ENCODE measurements around the gene BCL7C. TPM values are rescaled to one million over a fixed set of nuclear protein-coding genes. Genes with fewer than 3 reads are reported as not detected.

The BCL7C gene
- total and polyA plus RNA-seq, 2 of the 8 experiments (the other 6 are each of a cell fraction or from before 2014, with no cell fraction given), result 8.6 to 17.2 TPM

- H3K79me2 ChIP-seq (ENCODE audit: control insufficient read depth in 1 of 2, insufficient read depth in 2 of 2, low read length in 2 of 2), result no peaks in the 10 kb centered on the region
- ChIA-PET POLR2A (ENCODE audit: partially characterized antibody) (interaction anchor here (0.6 to 2.1 kb wide), 12 partner anchors 13 to 238 kb away, joined by 3 to 15 read pairs (median 4); partner anchors contain the start of genes FBRS, FBXL19 and ORAI3), CTCF (ENCODE audit: partially characterized antibody) (interaction anchor here (0.8 to 4.1 kb wide), 6 partner anchors 12 to 109 kb away, joined by 3 to 25 read pairs (median 4); partner anchors contain the start of gene ZNF629)
- H3K4me1 ChIP-seq (replicated peaks in 1 of 4; ENCODE audit: control insufficient read depth in 3 of 4, insufficient read depth in 4 of 4, low read length in 3 of 4), result peaks cover 4 to 13% (median 12%) of the 10 kb centered on the region in 4 experiments
- H2BK12ac ChIP-seq (ENCODE audit: low read depth, low read length), result peak within 1 kb of the TSS; percentile 100
- peak within 1 kb of the TSS; percentile 34 for H3K18ac ChIP-seq (ENCODE audit: extremely low read depth, low read length)
- H3K14ac ChIP-seq (ENCODE audit: insufficient read length), result no peak within 1 kb of the TSS
- H2AFZ ChIP-seq (ENCODE audit: low read length), result peak within 1 kb of the TSS; percentile 13; the same call in 1 of the 2 replicates
- peak within 1 kb of the TSS; percentile 98 for H4K91ac ChIP-seq (replicated peaks; ENCODE audit: insufficient read length, low read length)
- no peak within 1 kb of the TSS for H2BK120ac ChIP-seq (replicated peaks; ENCODE audit: low read depth, low read length)
- peak within 1 kb of the TSS; percentile 100; the same call in 1 of the 2 replicates for H2BK15ac ChIP-seq (ENCODE audit: low read length)
- peak within 1 kb of the TSS in 3 of 4 experiments; percentile 5 to 55 (median 34); a peak in 5 of 7 replicates for H3K9ac ChIP-seq (replicated peaks in 1 of 4; ENCODE audit: extremely low read depth in 1 of 4, low read depth in 3 of 4, low read length in 3 of 4)
- H3K27ac ChIP-seq (ENCODE audit: low read depth, low read length), result peak within 1 kb of the TSS; percentile 64; the same call in 1 of the 2 replicates
- peak within 1 kb of the TSS; percentile 53 to 79 (median 68) for H3K4me3 ChIP-seq (ENCODE audit: extremely low read depth in 1 of 4, insufficient read depth in 2 of 4, low read depth in 3 of 4, low read length in 4 of 4)
- no peak for FAIRE-seq
- peak within 1 kb of the TSS; percentile 94 for H3K4ac ChIP-seq (replicated peaks; ENCODE audit: insufficient read length, low read depth, low read length)
- H3K56ac ChIP-seq (replicated peaks; ENCODE audit: insufficient read length, low read depth, low read length), result no peak within 1 kb of the TSS
- H3K23ac ChIP-seq (ENCODE audit: insufficient read length), result no peak within 1 kb of the TSS
- 6% methylated on average over 19 of the region's 31 CpGs; no CpG with 5 or more reads in 1 of the 2 experiments for WGBS, 2 experiments (ENCODE audit: extremely low coverage in 1 of 2, insufficient coverage in 1 of 2, insufficient read length in 1 of 2, insufficient replicate concordance in 2 of 2, low coverage in 1 of 2, low lambda C conversion rate in 2 of 2, missing lambda C conversion rate in 1 of 2)
- peak in 1 of 2 experiments; percentile 89 for DNase-seq (ENCODE audit: low read depth in 1 of 2, low spot score in 2 of 2)
- H3K27me3 ChIP-seq (replicated peaks in 1 of 4; ENCODE audit: control insufficient read depth in 3 of 4, extremely low read depth in 1 of 4, insufficient read depth in 3 of 4, low read length in 3 of 4), result peaks cover 0 to 22% (median 8%) of the 10 kb centered on the region in 4 experiments; a peak in 5 of 7 replicates
- H3K4me2 ChIP-seq (ENCODE audit: insufficient read depth in 1 of 2, low read depth in 2 of 2, low read length in 2 of 2), result peak within 1 kb of the TSS; percentile 69 to 86
- peak within 1 kb of the TSS; percentile 67 for H2BK20ac ChIP-seq (ENCODE audit: low read length)
- H3K36me3 ChIP-seq (ENCODE audit: control insufficient read depth in 2 of 4, insufficient read depth in 4 of 4, low read length in 3 of 4), result no peaks in the 10 kb centered on the region
- H2BK5ac ChIP-seq (ENCODE audit: low read depth, low read length), result peak within 1 kb of the TSS; percentile 91
- no peaks in the 10 kb centered on the region for H3K9me3 ChIP-seq (ENCODE audit: insufficient read depth in 2 of 2, low read depth in 1 of 2, low read length in 1 of 2)
- peak within 1 kb of the TSS; percentile 66; the same call in 1 of the 2 replicates for H4K8ac ChIP-seq (ENCODE audit: extremely low read depth, insufficient read depth, low read length)
- peak within 1 kb of the TSS; percentile 97; the same call in 1 of the 2 replicates for H2AK5ac ChIP-seq (ENCODE audit: low read depth, low read length)
- H4K20me1 ChIP-seq (replicated peaks in 1 of 2; ENCODE audit: control insufficient read depth in 1 of 2, insufficient read depth in 2 of 2, low read length in 2 of 2), result peaks cover 0 to 4% of the 10 kb centered on the region in 2 experiments
- peaks cover 15% of the 10 kb centered on the region for H3K23me2 ChIP-seq (ENCODE audit: low read depth, low read length)
- H4K5ac ChIP-seq (ENCODE audit: insufficient read length, low read depth, low read length), result no peak within 1 kb of the TSS
- no peaks in the 10 kb centered on the region for H3K79me1 ChIP-seq (ENCODE audit: low read depth, low read length)
- TF ChIP-seq PHF8 (conservative IDR thresholded peaks at IDR 0.05; ENCODE audit: low read depth, low read length), result peak; percentile 45; the same call in 1 of the 2 replicates
- TF ChIP-seq EGR1 (IDR thresholded peaks at IDR 0.05; ENCODE audit: borderline replicate concordance, low read depth, low read length), result no peak
- TF ChIP-seq TAF1 (IDR thresholded peaks at IDR 0.05; ENCODE audit: low read depth, low read length), result peak; percentile 14; the same call in 1 of the 2 replicates
- TF ChIP-seq RBBP5 (IDR thresholded peaks at IDR 0.05; ENCODE audit: borderline replicate concordance, low read depth, low read length), result no peak
- peak; percentile 37; the same call in 1 of the 2 replicates for TF ChIP-seq SP1 (IDR thresholded peaks at IDR 0.05; ENCODE audit: low read depth, low read length)
- no peak for TF ChIP-seq KDM5A (IDR thresholded peaks at IDR 0.05; ENCODE audit: low read length)
- TF ChIP-seq, protein P1, sequence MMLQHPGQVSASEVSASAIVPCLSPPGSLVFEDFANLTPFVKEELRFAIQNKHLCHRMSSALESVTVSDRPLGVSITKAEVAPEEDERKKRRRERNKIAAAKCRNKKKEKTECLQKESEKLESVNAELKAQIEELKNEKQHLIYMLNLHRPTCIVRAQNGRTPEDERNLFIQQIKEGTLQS (IDR thresholded peaks at IDR 0.05; ENCODE audit: insufficient read depth, low read depth, low read length), result no peak
- TF ChIP-seq, protein P2, sequence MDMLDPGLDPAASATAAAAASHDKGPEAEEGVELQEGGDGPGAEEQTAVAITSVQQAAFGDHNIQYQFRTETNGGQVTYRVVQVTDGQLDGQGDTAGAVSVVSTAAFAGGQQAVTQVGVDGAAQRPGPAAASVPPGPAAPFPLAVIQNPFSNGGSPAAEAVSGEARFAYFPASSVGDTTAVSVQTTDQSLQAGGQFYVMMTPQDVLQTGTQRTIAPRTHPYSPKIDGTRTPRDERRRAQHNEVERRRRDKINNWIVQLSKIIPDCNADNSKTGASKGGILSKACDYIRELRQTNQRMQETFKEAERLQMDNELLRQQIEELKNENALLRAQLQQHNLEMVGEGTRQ (IDR thresholded peaks at IDR 0.05; ENCODE audit: low read length), result 0 out of 2 replicates have a peak, but pooled peaks have one; percentile 15
- peak; percentile 72 for TF ChIP-seq KDM4A (IDR thresholded peaks at IDR 0.05; ENCODE audit: low read depth, low read length, severe bottlenecking)
Measured at GRCh38 chr16:30896261-30896888, 2.5 kb upstream of the BCL7C start, which contains the start of gene CTF1. Gene CTF1, plus strand, starts transcription at chr16:30896614. Its CDS starts 30 bp downstream, at chr16:30896644.
